Nephron progenitor cell (in vitro differentiated cells): ENCODE data around the gene SERPINC1.

ENCODE experiments used
- DNase-seq: peaks from one replicate; pipeline ENCODE4 v3.0.0; 2021
- H3K27ac Mint-ChIP-seq: 2 replicates; pipeline ENCODE4 v1.8.0; 2021; ENCODE audit warnings: mild to moderate bottlenecking, moderate library complexity, mixed read lengths
- H3K27me3 Mint-ChIP-seq: 2 replicates; pipeline ENCODE4 v1.8.0; 2021; ENCODE audit warnings: mild to moderate bottlenecking, low read depth, mixed read lengths; ENCODE audit not compliant: poor library complexity
- H3K36me3 Mint-ChIP-seq: 2 replicates; pipeline ENCODE4 v1.8.0; 2021; ENCODE audit warnings: low read depth, mixed read lengths
- H3K4me1 Mint-ChIP-seq: 2 replicates; pipeline ENCODE4 v1.8.0; 2021; ENCODE audit warnings: mixed read lengths
- H3K4me3 Mint-ChIP-seq: 2 replicates; pipeline ENCODE4 v1.8.0; 2021; ENCODE audit warnings: mild to moderate bottlenecking, moderate library complexity, mixed read lengths
- H3K9me3 Mint-ChIP-seq: 2 replicates; pipeline ENCODE4 v1.8.0; 2021; ENCODE audit warnings: mild to moderate bottlenecking, moderate library complexity, mixed read lengths
- CTCF ChIP-seq: fragments of 200-600 bp; sonication (generic); IDR thresholded peaks from 2 replicates; pipeline ENCODE4 v1.5.0; 2021; ENCODE audit warnings: antibody characterized with exemption

SERPINC1 gene

GRCh38 chr1:173917635-173918493 is 737 bp upstream of the SERPINC1 start:
- H3K4me3 Mint-ChIP-seq, result no peak overlapping the region
- peaks cover 8% of the 10 kb centered on the region for H3K27me3 Mint-ChIP-seq
- DNase-seq, result no peak
- peaks cover 12% of the 10 kb centered on the region for H3K4me1 Mint-ChIP-seq
- H3K27ac Mint-ChIP-seq, result no peak overlapping the region
- H3K36me3 Mint-ChIP-seq, result no peaks in the 10 kb centered on the region
- no peak for TF ChIP-seq CTCF
- no peaks in the 10 kb centered on the region for H3K9me3 Mint-ChIP-seq

GRCh38 chr1:173916667-173917066 is 460 bp downstream of the SERPINC1 start:
- TF ChIP-seq CTCF, result no peak
- Mint-ChIP-seq H3K36me3 (no peaks in the 10 kb centered on the region), H3K27ac (no peak overlapping the region), H3K4me3 (no peak overlapping the region), H3K27me3 (peaks cover 8% of the 10 kb centered on the region), H3K9me3 (no peaks in the 10 kb centered on the region), H3K4me1 (peaks cover 12% of the 10 kb centered on the region)
- DNase-seq, result no peak

GRCh38 chr1:173915596-173915995 is 1.5 kb downstream of the SERPINC1 start:
- Mint-ChIP-seq H3K27ac (no peak overlapping the region), H3K9me3 (no peaks in the 10 kb centered on the region), H3K4me1 (peaks cover 12% of the 10 kb centered on the region), H3K36me3 (no peaks in the 10 kb centered on the region), H3K27me3 (peaks cover 8% of the 10 kb centered on the region), H3K4me3 (no peak overlapping the region)
- DNase-seq, result no peak
- no peak for TF ChIP-seq CTCF

- no peak overlapping the region for H3K4me3 Mint-ChIP-seq
- H3K27ac Mint-ChIP-seq, result no peak overlapping the region
- peaks cover 12% of the 10 kb centered on the region for H3K4me1 Mint-ChIP-seq
- H3K36me3 Mint-ChIP-seq, result peaks cover 6% of the 10 kb centered on the region
- H3K9me3 Mint-ChIP-seq, result no peaks in the 10 kb centered on the region
- H3K27me3 Mint-ChIP-seq, result peaks cover 10% of the 10 kb centered on the region
- peak; percentile 46 for TF ChIP-seq CTCF
- DNase-seq, result peak; percentile 19
These were observed 2.7 kb downstream of the SERPINC1 start for GRCh38 chr1:173914366-173914871.

- H3K4me3 Mint-ChIP-seq, result no peak overlapping the region
- peaks cover 12% of the 10 kb centered on the region for H3K36me3 Mint-ChIP-seq
- peaks cover 5% of the 10 kb centered on the region for H3K27me3 Mint-ChIP-seq
- no peak for DNase-seq
- TF ChIP-seq CTCF, result no peak
- peaks cover 3% of the 10 kb centered on the region for H3K9me3 Mint-ChIP-seq
- H3K27ac Mint-ChIP-seq, result no peak overlapping the region
- H3K4me1 Mint-ChIP-seq, result peaks cover 12% of the 10 kb centered on the region
These were observed 4.0 kb downstream of the SERPINC1 start for GRCh38 chr1:173913111-173913510.
